ENCODE data around the gene ZFP82. TPM values are rescaled to one million over a fixed set of nuclear protein-coding genes. Genes with fewer than 3 reads are reported as not detected.

Gene ZFP82
- total and polyA plus RNA-seq, 2 of the 4 experiments (the other 2 are of a cell fraction) = 1.6 to 3.9 TPM

- no TSS peak for BruUV-seq (replicated peaks)
- no CpG with 5 or more reads among the region's 4 CpGs for WGBS, 2 experiments (ENCODE audit: extremely low coverage in 2 of 2, insufficient read length in 1 of 2)
- H2AK5ac ChIP-seq (ENCODE audit: low read depth, low read length) = no peak overlapping the region
- no peak overlapping the region for H3K4me2 ChIP-seq (ENCODE audit: low read depth, low read length)
- no peak overlapping the region for H3K56ac ChIP-seq (ENCODE audit: extremely low read depth, insufficient read depth, low read length)
- no peak overlapping the region for H4K91ac ChIP-seq (ENCODE audit: insufficient read depth, low read depth, low read length)
- H3K18ac ChIP-seq (ENCODE audit: low read depth, low read length) = no peak overlapping the region
- H3K36me3 ChIP-seq (ENCODE audit: control insufficient read depth, insufficient read depth, low read length) = no peaks in the 10 kb centered on the region
- no peak overlapping the region for H4K5ac ChIP-seq (ENCODE audit: low read depth, low read length)
- no peaks in the 10 kb centered on the region for H3K4me1 ChIP-seq (ENCODE audit: control insufficient read depth, insufficient read depth, low read length)
- H2BK20ac ChIP-seq (ENCODE audit: low read depth, low read length) = no peak overlapping the region
- no peak overlapping the region for H3K9ac ChIP-seq (ENCODE audit: low read depth, low read length)
- no peak overlapping the region for H4K8ac ChIP-seq (ENCODE audit: low read depth in 2 of 2, low read length in 2 of 2)
- intact Hi-C loops (cut with micrococcal nuclease) (no loop called here), dilution Hi-C loops (cut with HindIII; ENCODE audit: low sequenced_read_pairs, unreplicated experiment) (no loop called here), in situ Hi-C loops (cut with MboI; ENCODE audit: low sequenced_read_pairs) (no loop called here)
- H3K9me1 ChIP-seq (ENCODE audit: insufficient read depth, low read length) = no peaks in the 10 kb centered on the region
- H3K14ac ChIP-seq (replicated peaks; ENCODE audit: low read depth, low read length) = no peak overlapping the region
- H2AK9ac ChIP-seq (replicated peaks; ENCODE audit: low read depth, low read length, poor library complexity) = no peak overlapping the region
- no peak overlapping the region for H2BK120ac ChIP-seq (ENCODE audit: low read depth, low read length)
- no peak for ATAC-seq (ENCODE audit: low read depth)
- H3K4ac ChIP-seq (ENCODE audit: low read depth, low read length) = no peak overlapping the region
- no peaks in the 10 kb centered on the region for H3K27me3 ChIP-seq (ENCODE audit: control insufficient read depth, insufficient read depth, low read length)
- H3K79me1 ChIP-seq (ENCODE audit: low read depth in 1 of 2, low read length in 2 of 2) = no peaks in the 10 kb centered on the region
- H3K23ac ChIP-seq (ENCODE audit: low read depth, low read length) = no peak overlapping the region
- peaks cover 3% of the 10 kb centered on the region for H3K9me3 ChIP-seq (ENCODE audit: control insufficient read depth, insufficient read depth, low read length)
- no peak overlapping the region for H2AFZ ChIP-seq (replicated peaks; ENCODE audit: low read length, poor library complexity)
- ChIA-PET CTCF (no interaction called here), POLR2A (ENCODE audit: unreplicated experiment) (no interaction called here)
- H3K27ac ChIP-seq (ENCODE audit: insufficient read depth, low read length) = no peak overlapping the region
- H2BK15ac ChIP-seq (ENCODE audit: low read depth, low read length) = no peak overlapping the region
- no peak overlapping the region for H2BK5ac ChIP-seq (ENCODE audit: low read depth, low read length, poor library complexity, severe bottlenecking)
- no peaks in the 10 kb centered on the region for H4K20me1 ChIP-seq (ENCODE audit: insufficient read depth, low read length)
- TF ChIP-seq CTCF (conservative IDR thresholded peaks at IDR 0.05; ENCODE audit: low read depth, low read length) = no peak
- no peak overlapping the region for H3K4me3 ChIP-seq (ENCODE audit: insufficient read depth, low read depth, low read length)
- no peak for DNase-seq
Measured at GRCh38 chr19:36423925-36424324, 5.5 kb upstream of the ZFP82 start.

Data from IMR-90 (cell line).